ENCODE measurements around the gene DUS1L.

The DUS1L gene

DNA sequence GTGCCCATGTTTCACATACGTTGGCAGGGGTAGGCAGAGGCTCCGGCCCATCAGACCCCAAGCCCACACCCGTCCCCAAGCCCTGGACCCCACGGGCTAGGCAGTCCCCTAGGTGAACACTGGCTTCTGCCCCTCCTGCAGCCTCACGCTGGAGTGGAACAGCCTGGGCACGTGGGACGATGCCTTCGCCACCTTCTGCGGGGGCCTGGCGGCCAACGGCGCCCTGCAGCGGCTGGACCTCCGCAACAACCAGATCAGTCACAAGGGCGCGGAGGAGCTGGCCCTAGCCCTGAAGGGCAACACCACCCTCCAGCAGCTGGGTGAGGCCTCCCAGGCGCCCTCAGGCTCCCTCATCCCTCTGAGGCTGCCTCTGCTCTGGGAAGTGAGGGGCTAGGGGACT, 40.7 kb downstream of the DUS1L start:
- no peak overlapping the region for H2BK5ac ChIP-seq (ENCODE audit: low read depth, low read length, poor library complexity)
- peaks cover 18 to 19% of the 10 kb centered on the region in 2 experiments for H3K4me1 ChIP-seq (ENCODE audit: control insufficient read depth in 1 of 2, insufficient read depth in 2 of 2, low read length in 2 of 2)
- WGBS (ENCODE audit: extremely low coverage, insufficient coverage, insufficient read length): no CpG with 5 or more reads among the region's 17 CpGs
- H3K79me2 ChIP-seq (ENCODE audit: control insufficient read depth, insufficient read depth, low read length, poor library complexity): peaks cover 8% of the 10 kb centered on the region
- no peak overlapping the region for H2BK12ac ChIP-seq (ENCODE audit: low read length)
- no peak overlapping the region for H2AK5ac ChIP-seq (ENCODE audit: low read length)
- peak in 1 of 2 donors; percentile 36 for DNase-seq
- H4K12ac ChIP-seq (ENCODE audit: low read depth, low read length): no peak overlapping the region
- no peak overlapping the region for H3K23ac ChIP-seq (ENCODE audit: low read length)
- peaks cover 0 to 10% of the 10 kb centered on the region in 2 experiments for H3K36me3 ChIP-seq (ENCODE audit: control insufficient read depth in 1 of 2, insufficient read depth in 2 of 2, low read length in 2 of 2)
- H3K18ac ChIP-seq (ENCODE audit: low read length): no peak overlapping the region
- H4K91ac ChIP-seq (ENCODE audit: low read depth, low read length): no peak overlapping the region
- H3K79me1 ChIP-seq (ENCODE audit: low read length): peaks cover 6% of the 10 kb centered on the region
- no peak overlapping the region for H3K4ac ChIP-seq (ENCODE audit: low read depth, low read length)
- H3K9me3 ChIP-seq (ENCODE audit: insufficient read depth, low read depth, low read length): peaks cover 7% of the 10 kb centered on the region
- no peak overlapping the region for H3K27ac ChIP-seq (ENCODE audit: low read depth, low read length)
- no peak overlapping the region for H2AFZ ChIP-seq (ENCODE audit: insufficient read depth, low read length, poor library complexity)
- H4K8ac ChIP-seq (ENCODE audit: low read depth, low read length): no peak overlapping the region
- no peak overlapping the region for H3K14ac ChIP-seq (ENCODE audit: low read length)
- no peak overlapping the region for H2BK120ac ChIP-seq (ENCODE audit: insufficient read depth, low read length, poor library complexity)
- H3K4me3 ChIP-seq (ENCODE audit: low read depth, low read length): no peak overlapping the region
- H3K4me2 ChIP-seq (ENCODE audit: low read length): no peak overlapping the region
- H3K9ac ChIP-seq (ENCODE audit: low read length): no peak overlapping the region
- no peaks in the 10 kb centered on the region for H3K27me3 ChIP-seq (ENCODE audit: insufficient read depth, low read length)

DNA sequence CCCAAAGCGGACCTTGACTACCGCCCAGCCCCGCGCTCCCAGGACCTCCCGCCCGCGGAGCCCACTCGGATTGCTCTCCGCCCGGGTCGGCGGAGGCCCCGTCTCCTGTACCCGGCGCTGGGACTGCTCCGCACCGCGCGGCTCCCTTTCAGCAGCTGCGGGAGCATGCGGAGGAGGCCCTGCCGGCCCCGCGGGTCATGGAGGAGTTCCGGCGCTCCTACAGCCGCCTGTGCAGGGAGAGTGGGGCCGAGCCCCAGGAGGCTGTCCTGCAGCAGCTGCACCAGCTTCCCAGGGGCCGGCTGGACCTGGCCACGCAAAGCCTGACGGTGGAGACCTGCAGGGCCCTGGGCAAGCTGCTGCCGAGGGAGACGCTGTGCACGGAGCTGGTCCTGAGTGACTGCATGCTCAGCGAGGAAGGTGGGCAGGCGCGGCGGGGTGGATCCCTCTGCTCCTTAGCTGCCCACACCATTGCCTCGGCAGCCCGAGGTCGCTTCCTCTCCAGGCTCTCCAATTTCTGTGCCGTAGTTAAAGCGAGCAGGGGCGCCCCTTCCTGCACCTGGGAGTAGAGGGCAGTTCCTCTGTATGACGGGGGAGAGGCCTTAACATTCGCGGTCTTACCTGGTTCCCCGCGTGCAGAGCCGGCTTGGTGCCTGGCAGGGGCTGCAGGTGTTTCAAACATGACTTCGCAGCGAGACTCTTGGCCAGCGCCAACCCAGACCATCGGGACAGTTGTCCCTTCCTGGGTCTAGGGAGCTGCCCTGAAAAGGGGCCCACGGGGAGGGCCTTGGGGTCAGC, 42.0 kb downstream of the DUS1L start:
- Histone ChIP-seq H4K12ac (ENCODE audit: low read depth, low read length) (no peak overlapping the region), H3K9me3 (ENCODE audit: insufficient read depth, low read depth, low read length) (peaks cover 5% of the 10 kb centered on the region), H3K79me1 (ENCODE audit: low read length) (peaks cover 6% of the 10 kb centered on the region), H3K9ac (ENCODE audit: low read length) (peak overlapping the region; percentile 42), H3K36me3 (ENCODE audit: control insufficient read depth in 1 of 2, insufficient read depth in 2 of 2, low read length in 2 of 2) (peaks cover 4 to 14% of the 10 kb centered on the region in 2 experiments), H4K91ac (ENCODE audit: low read depth, low read length) (peak overlapping the region; percentile 36), H3K14ac (ENCODE audit: low read length) (peak overlapping the region; percentile 43), H3K4me1 (ENCODE audit: control insufficient read depth in 1 of 2, insufficient read depth in 2 of 2, low read length in 2 of 2) (peaks cover 18 to 19% of the 10 kb centered on the region in 2 experiments), H2AK5ac (ENCODE audit: low read length) (no peak overlapping the region), H2BK120ac (ENCODE audit: insufficient read depth, low read length, poor library complexity) (no peak overlapping the region), H2BK5ac (ENCODE audit: low read depth, low read length, poor library complexity) (no peak overlapping the region), H3K4me3 (ENCODE audit: low read depth, low read length) (peak overlapping the region; percentile 79), H4K8ac (ENCODE audit: low read depth, low read length) (peak overlapping the region; percentile 73), H3K27me3 (ENCODE audit: insufficient read depth, low read length) (no peaks in the 10 kb centered on the region), H3K4ac (ENCODE audit: low read depth, low read length) (no peak overlapping the region), H3K23ac (ENCODE audit: low read length) (no peak overlapping the region), H2AFZ (ENCODE audit: insufficient read depth, low read length, poor library complexity) (peak overlapping the region; percentile 81), H3K27ac (ENCODE audit: low read depth, low read length) (no peak overlapping the region), H2BK12ac (ENCODE audit: low read length) (no peak overlapping the region), H3K4me2 (ENCODE audit: low read length) (peak overlapping the region; percentile 95), H3K79me2 (ENCODE audit: control insufficient read depth, insufficient read depth, low read length, poor library complexity) (peaks cover 8% of the 10 kb centered on the region), H3K18ac (ENCODE audit: low read length) (peak overlapping the region; percentile 23)
- peak in 1 of 2 donors; percentile 46 for DNase-seq
- no CpG with 5 or more reads among the region's 55 CpGs for WGBS (ENCODE audit: extremely low coverage, insufficient coverage, insufficient read length)

DNA sequence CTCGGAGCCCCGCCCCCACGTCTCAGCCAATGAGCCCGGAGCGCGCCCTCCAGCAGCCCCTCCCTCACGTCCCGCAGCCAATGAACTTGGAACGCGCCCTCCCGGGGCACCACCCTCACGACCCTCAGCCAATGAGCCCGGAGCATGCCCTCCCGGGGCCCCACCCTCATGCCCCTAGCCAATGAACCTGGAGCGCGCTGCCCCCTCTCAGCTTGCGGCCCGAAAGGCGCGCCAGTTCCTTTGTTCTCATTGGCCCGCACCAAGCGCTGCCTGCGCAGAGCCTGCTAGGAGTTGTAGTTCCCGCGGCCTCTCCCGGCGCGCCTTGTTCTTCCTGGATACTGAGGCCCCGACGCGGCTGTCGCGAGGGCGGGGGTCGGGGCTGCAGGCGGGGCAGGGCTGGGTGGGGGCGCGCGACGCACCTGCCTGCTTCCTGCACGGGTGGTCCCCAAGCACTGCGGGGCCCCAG, 42.6 kb downstream of the DUS1L start, which contains the start of gene LRRC45:
Gene LRRC45, plus strand, starts transcription at position 325 of the 466 bp plus-strand sequence. CDS start 339 bp downstream, outside the sequence.
- peak within 1 kb of the TSS; percentile 77 for H2BK120ac ChIP-seq (ENCODE audit: insufficient read depth, low read length, poor library complexity)
- peaks cover 8% of the 10 kb centered on the region for H3K79me2 ChIP-seq (ENCODE audit: control insufficient read depth, insufficient read depth, low read length, poor library complexity)
- H3K4me2 ChIP-seq (ENCODE audit: low read length): peak within 1 kb of the TSS; percentile 95
- H2BK12ac ChIP-seq (ENCODE audit: low read length): no peak within 1 kb of the TSS
- H3K4ac ChIP-seq (ENCODE audit: low read depth, low read length): peak within 1 kb of the TSS; percentile 66
- no peaks in the 10 kb centered on the region for H3K27me3 ChIP-seq (ENCODE audit: insufficient read depth, low read length)
- peak within 1 kb of the TSS; percentile 76 for H3K14ac ChIP-seq (ENCODE audit: low read length)
- peak within 1 kb of the TSS; percentile 81 for H2AFZ ChIP-seq (ENCODE audit: insufficient read depth, low read length, poor library complexity)
- peak within 1 kb of the TSS; percentile 36 for H4K91ac ChIP-seq (ENCODE audit: low read depth, low read length)
- H3K79me1 ChIP-seq (ENCODE audit: low read length): peaks cover 6% of the 10 kb centered on the region
- peaks cover 10 to 17% of the 10 kb centered on the region in 2 experiments for H3K36me3 ChIP-seq (ENCODE audit: control insufficient read depth in 1 of 2, insufficient read depth in 2 of 2, low read length in 2 of 2)
- no peak within 1 kb of the TSS for H3K23ac ChIP-seq (ENCODE audit: low read length)
- H3K4me1 ChIP-seq (ENCODE audit: control insufficient read depth in 1 of 2, insufficient read depth in 2 of 2, low read length in 2 of 2): peaks cover 18 to 19% of the 10 kb centered on the region in 2 experiments
- WGBS (ENCODE audit: extremely low coverage, insufficient coverage, insufficient read length): no CpG with 5 or more reads among the region's 42 CpGs
- peaks cover 5% of the 10 kb centered on the region for H3K9me3 ChIP-seq (ENCODE audit: insufficient read depth, low read depth, low read length)
- peak within 1 kb of the TSS; percentile 80 for H4K8ac ChIP-seq (ENCODE audit: low read depth, low read length)
- peak within 1 kb of the TSS; percentile 1 for H3K27ac ChIP-seq (ENCODE audit: low read depth, low read length)
- H2AK5ac ChIP-seq (ENCODE audit: low read length): peak within 1 kb of the TSS; percentile 11
- peak within 1 kb of the TSS; percentile 79 for H3K18ac ChIP-seq (ENCODE audit: low read length)
- H4K12ac ChIP-seq (ENCODE audit: low read depth, low read length): peak within 1 kb of the TSS; percentile 43
- DNase-seq: peak in 1 of 2 donors; percentile 99
- H3K4me3 ChIP-seq (ENCODE audit: low read depth, low read length): peak within 1 kb of the TSS; percentile 89
- H2BK5ac ChIP-seq (ENCODE audit: low read depth, low read length, poor library complexity): peak within 1 kb of the TSS; percentile 0
- peak within 1 kb of the TSS; percentile 75 for H3K9ac ChIP-seq (ENCODE audit: low read length)

DNA sequence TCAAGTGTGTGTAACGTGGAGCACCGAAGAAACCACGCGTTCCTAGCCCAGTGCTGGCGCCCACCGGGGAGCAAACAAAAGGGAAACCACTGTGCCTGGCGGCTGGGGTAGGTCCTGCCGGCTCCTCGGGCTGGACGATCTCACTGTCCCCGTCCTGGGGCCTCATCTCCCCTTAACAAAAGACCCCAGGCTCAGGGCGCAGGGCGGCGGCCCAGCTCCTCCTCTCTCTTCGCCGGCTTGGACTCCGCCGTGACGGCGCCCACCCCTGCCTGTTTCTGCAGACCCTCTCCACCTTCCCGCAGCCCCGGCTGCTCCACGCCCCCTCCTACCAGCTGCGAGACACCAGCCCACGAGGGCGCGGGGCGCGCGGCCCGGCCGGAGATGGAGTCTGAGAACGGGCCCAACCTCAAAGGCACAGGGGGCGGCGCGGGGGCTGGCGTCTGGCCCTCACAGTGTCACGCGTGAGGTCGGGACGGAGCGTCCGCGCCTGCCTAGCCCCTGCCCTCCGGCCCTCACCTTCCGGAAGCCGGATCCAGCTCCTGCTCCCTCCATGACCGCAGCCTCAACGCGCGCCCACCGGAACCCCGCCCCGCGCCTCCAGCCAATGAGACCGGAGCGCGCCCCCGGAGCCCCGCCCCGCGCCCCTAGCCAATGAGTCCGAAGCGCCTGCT, 43.2 kb downstream of the DUS1L start, which contains the start of gene CENPX:
Gene CENPX, minus strand, starts transcription at position 569 of the 671 bp plus-strand sequence. Its CDS starts 17 bp downstream, at position 552.
- peaks cover 5% of the 10 kb centered on the region for H3K9me3 ChIP-seq (ENCODE audit: insufficient read depth, low read depth, low read length)
- no peak within 1 kb of the TSS for H3K23ac ChIP-seq (ENCODE audit: low read length)
- peaks cover 14 to 18% of the 10 kb centered on the region in 2 experiments for H3K36me3 ChIP-seq (ENCODE audit: control insufficient read depth in 1 of 2, insufficient read depth in 2 of 2, low read length in 2 of 2)
- peak within 1 kb of the TSS; percentile 95 for H3K4me2 ChIP-seq (ENCODE audit: low read length)
- H3K27me3 ChIP-seq (ENCODE audit: insufficient read depth, low read length): no peaks in the 10 kb centered on the region
- peaks cover 8% of the 10 kb centered on the region for H3K79me2 ChIP-seq (ENCODE audit: control insufficient read depth, insufficient read depth, low read length, poor library complexity)
- H2AK5ac ChIP-seq (ENCODE audit: low read length): peak within 1 kb of the TSS; percentile 6
- H4K91ac ChIP-seq (ENCODE audit: low read depth, low read length): peak within 1 kb of the TSS; percentile 36
- H4K12ac ChIP-seq (ENCODE audit: low read depth, low read length): peak within 1 kb of the TSS; percentile 43
- peak within 1 kb of the TSS; percentile 66 for H3K4ac ChIP-seq (ENCODE audit: low read depth, low read length)
- peaks cover 18 to 19% of the 10 kb centered on the region in 2 experiments for H3K4me1 ChIP-seq (ENCODE audit: control insufficient read depth in 1 of 2, insufficient read depth in 2 of 2, low read length in 2 of 2)
- H3K14ac ChIP-seq (ENCODE audit: low read length): peak within 1 kb of the TSS; percentile 76
- peak within 1 kb of the TSS; percentile 77 for H2BK120ac ChIP-seq (ENCODE audit: insufficient read depth, low read length, poor library complexity)
- DNase-seq: peak in 1 of 2 donors; percentile 99
- peak within 1 kb of the TSS; percentile 81 for H2AFZ ChIP-seq (ENCODE audit: insufficient read depth, low read length, poor library complexity)
- H2BK5ac ChIP-seq (ENCODE audit: low read depth, low read length, poor library complexity): peak within 1 kb of the TSS; percentile 0
- H3K4me3 ChIP-seq (ENCODE audit: low read depth, low read length): peak within 1 kb of the TSS; percentile 89
- H3K79me1 ChIP-seq (ENCODE audit: low read length): peaks cover 6% of the 10 kb centered on the region
- peak within 1 kb of the TSS; percentile 1 for H3K27ac ChIP-seq (ENCODE audit: low read depth, low read length)
- peak within 1 kb of the TSS; percentile 79 for H3K18ac ChIP-seq (ENCODE audit: low read length)
- peak within 1 kb of the TSS; percentile 75 for H3K9ac ChIP-seq (ENCODE audit: low read length)
- H4K8ac ChIP-seq (ENCODE audit: low read depth, low read length): peak within 1 kb of the TSS; percentile 80
- no peak within 1 kb of the TSS for H2BK12ac ChIP-seq (ENCODE audit: low read length)
- WGBS (ENCODE audit: extremely low coverage, insufficient coverage, insufficient read length): no CpG with 5 or more reads among the region's 64 CpGs
